PC-3 (cell line): ENCODE measurements around the gene UACA. TPM values are rescaled to one million over a fixed set of nuclear protein-coding genes. Genes with fewer than 3 reads are reported as not detected.
"Not testable (repeated sequence)": the region's sequence is repeated elsewhere in the genome, so short reads cannot be mapped to it uniquely, and the experiment has no call there.

Experiments
- ATAC-seq: fragments of 200-7000 bp; cut with Tn5 transposase; 2 replicates; pipeline ENCODE4 v1.9.1; 2020; ENCODE audit warnings: mild to moderate bottlenecking, moderate library complexity
- BruUV-seq: library from RNA; stranded (reverse); fragments of 400-500 nt; replicated peaks from 2 replicates; lab custom pipeline; 2021; lab: Mats Ljungman, UMichigan
- CTCF ChIA-PET: fragments of 300-600 bp; sonication (Branson Sonifier 250); formaldehyde crosslinking; loops from one replicate; lab custom pipeline; 2022; ENCODE audit warnings: antibody characterized with exemption; lab: Charles Lee
- POLR2A ChIA-PET: fragments of 300-600 bp; sonication (Branson Sonifier 250); formaldehyde crosslinking; loops from one replicate; lab custom pipeline; 2022; ENCODE audit warnings: antibody characterized with exemption; ENCODE audit not compliant: unreplicated experiment; lab: Charles Lee
- DNase-seq: peaks from one replicate; pipeline ENCODE4 v3.0.0-alpha.2; 2015
- H2AFZ ChIP-seq: fragments of 300-600 bp; sonication (generic); 2 replicates; pipeline ENCODE4 v1.6.0; 2016; ENCODE audit warnings: antibody characterized with exemption, low read length
- H3F3A ChIP-seq: fragments of 300-600 bp; sonication (generic); one replicate; pipeline ENCODE4 v1.6.0; 2017; ENCODE audit warnings: antibody characterized with exemption, low read length, control low read depth, mild to moderate bottlenecking; ENCODE audit not compliant: unreplicated experiment
- H3K27ac ChIP-seq: fragments of 300-600 bp; sonication (generic); 2 replicates; pipeline ENCODE4 v1.5.1; 2016; ENCODE audit warnings: mild to moderate bottlenecking, low read length
- H3K27me3 ChIP-seq: fragments of 300-600 bp; sonication (generic); 2 replicates; pipeline ENCODE4 v1.6.1; 2016; ENCODE audit warnings: low read length, mixed read lengths
- H3K36me3 ChIP-seq: fragments of 300-600 bp; sonication (generic); 2 replicates; pipeline ENCODE4 v1.6.1; 2016; ENCODE audit warnings: low read depth, mixed run types, low read length, mixed read lengths
- H3K4me1 ChIP-seq: fragments of 300-600 bp; sonication (generic); 2 replicates; pipeline ENCODE4 v1.5.1; 2016; ENCODE audit warnings: low read length; ENCODE audit not compliant: insufficient read depth
- H3K4me2 ChIP-seq: fragments of 300-600 bp; sonication (generic); 2 replicates; pipeline ENCODE4 v1.6.0; 2016; ENCODE audit warnings: low read length
- H3K4me3 ChIP-seq: fragments of 300-600 bp; sonication (generic); 2 replicates; pipeline ENCODE4 v1.5.1; 2016; ENCODE audit warnings: mild to moderate bottlenecking, low read length, mixed read lengths
- H3K79me2 ChIP-seq: fragments of 300-600 bp; sonication (generic); 2 replicates; pipeline ENCODE4 v1.6.1; 2017; ENCODE audit warnings: low read length, mixed read lengths
- H3K9ac ChIP-seq: fragments of 300-600 bp; sonication (generic); 2 replicates; pipeline ENCODE4 v1.6.0; 2016; ENCODE audit warnings: mild to moderate bottlenecking, low read length
- H3K9me2 ChIP-seq: fragments of 300-600 bp; sonication (generic); replicated peaks from 2 replicates; pipeline ENCODE4 v1.6.1; 2016; ENCODE audit warnings: mixed run types, low read length, mixed read lengths
- H3K9me3 ChIP-seq: fragments of 300-600 bp; sonication (generic); 2 replicates; pipeline ENCODE4 v1.6.1; 2016; ENCODE audit warnings: low read length, mixed read lengths
- H4K20me1 ChIP-seq: fragments of 300-600 bp; sonication (generic); 2 replicates; pipeline ENCODE4 v1.6.1; 2016; ENCODE audit warnings: low read length, mixed read lengths
- CTCF ChIP-seq: fragments of 300-600 bp; sonication (generic); conservative IDR thresholded peaks from 2 replicates; pipeline ENCODE4 v1.5.1; 2017; ENCODE audit warnings: antibody characterized with exemption, low read depth, mild to moderate bottlenecking, low read length
- EZH2 ChIP-seq: fragments of 300-600 bp; sonication (generic); IDR thresholded peaks from one replicate; pipeline ENCODE4 v1.6.1; 2017; ENCODE audit warnings: antibody characterized with exemption, mild to moderate bottlenecking, low read length; ENCODE audit not compliant: unreplicated experiment
- EZH2phosphoT487 ChIP-seq: fragments of 300-600 bp; sonication (generic); IDR thresholded peaks from 2 replicates; pipeline ENCODE4 v1.6.1; 2018; ENCODE audit warnings: mild to moderate bottlenecking, antibody characterized with exemption, low read length, borderline replicate concordance
- intact Hi-C: fragments of 100-400 bp; cut with micrococcal nuclease; formaldehyde crosslinking; loops from 2 replicates; pipeline ENCODE4 v1.9.0; 2023
- total RNA-seq: library from RNA; depleted of rRNA; stranded (reverse); fragments of >200 nt; gene quantifications from 2 replicates; pipeline ENCODE4 v1.2.3, GENCODE V29; 2014

UACA gene
- total RNA-seq, 1 experiment from 2014 or later: 21.7 TPM

DNA sequence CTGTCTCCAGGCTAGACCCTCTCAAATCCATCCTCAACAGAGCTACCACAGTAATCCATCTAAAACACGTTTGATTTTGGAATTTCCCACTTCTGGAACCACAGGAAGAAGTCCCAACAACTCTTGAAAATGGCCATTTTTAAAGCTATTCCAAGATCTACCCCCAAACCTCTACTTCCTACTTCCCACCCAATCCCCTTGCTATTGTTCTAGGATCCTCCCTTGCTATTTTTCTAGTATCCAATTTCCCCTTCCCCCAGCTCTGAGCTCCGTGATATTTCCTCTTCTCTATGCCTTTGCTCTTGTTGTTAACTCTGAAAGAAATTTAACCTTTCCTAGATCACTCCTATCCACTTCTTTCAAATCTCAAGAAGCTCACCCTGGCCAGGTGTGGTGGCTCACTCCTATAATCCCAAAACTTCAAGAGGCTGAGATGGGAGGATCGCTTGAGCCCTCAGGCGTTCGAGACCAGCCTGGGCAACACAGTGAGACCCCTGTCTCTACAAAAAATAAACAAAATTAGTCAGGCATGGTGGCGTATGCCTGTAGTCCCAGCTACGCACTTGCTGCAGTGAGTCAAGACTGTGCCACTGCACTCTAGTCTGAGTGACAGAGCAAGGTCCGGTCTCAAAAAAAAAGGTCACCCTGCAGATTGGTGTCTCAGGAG is 13.0 kb downstream of the UACA start:
- ATAC-seq (no peak), DNase-seq (no peak)
- H3F3A ChIP-seq: no peaks in the 10 kb centered on the region
- H3K4me3 ChIP-seq: no peak overlapping the region
- no peak overlapping the region for H2AFZ ChIP-seq
- no peaks in the 10 kb centered on the region for H3K9me3 ChIP-seq
- H3K27me3 ChIP-seq: no peaks in the 10 kb centered on the region
- ChIA-PET POLR2A (interaction anchor here (0.6 kb wide), 2 partner anchors 1433 to 1453 kb away, joined by 4 to 6 read pairs; no protein-coding TSS in a partner anchor), CTCF (interaction anchor here (0.7 kb wide), 1 partner anchor 61 kb away, joined by 3 read pairs; no protein-coding TSS in a partner anchor)
- intact Hi-C loops: no loop called here
- no peak overlapping the region for H3K9ac ChIP-seq
- no peaks in the 10 kb centered on the region for H3K36me3 ChIP-seq
- no TSS peak for BruUV-seq
- H4K20me1 ChIP-seq: no peaks in the 10 kb centered on the region
- peaks cover 52% of the 10 kb centered on the region for H3K79me2 ChIP-seq
- H3K9me2 ChIP-seq: no peaks in the 10 kb centered on the region
- H3K27ac ChIP-seq: no peak overlapping the region
- H3K4me1 ChIP-seq: no peaks in the 10 kb centered on the region
- no peak overlapping the region for H3K4me2 ChIP-seq
- TF ChIP-seq CTCF (no peak), EZH2 (no peak), EZH2phosphoT487 (no peak)

- no peak overlapping the region for H2AFZ ChIP-seq
- H3K36me3 ChIP-seq: no peaks in the 10 kb centered on the region
- BruUV-seq: no TSS peak
- H3K4me2 ChIP-seq: no peak overlapping the region
- ChIA-PET CTCF (no interaction called here), POLR2A (interaction anchor here (0.6 kb wide), 1 partner anchor 11 kb away, joined by 3 read pairs; no protein-coding TSS in a partner anchor)
- no peaks in the 10 kb centered on the region for H4K20me1 ChIP-seq
- DNase-seq (peak; percentile 10), ATAC-seq (no peak)
- TF ChIP-seq EZH2phosphoT487 (no peak), EZH2 (no peak), CTCF (no peak)
- H3K4me1 ChIP-seq: peaks cover 3% of the 10 kb centered on the region
- no peaks in the 10 kb centered on the region for H3F3A ChIP-seq
- H3K27ac ChIP-seq: no peak overlapping the region
- H3K9ac ChIP-seq: no peak overlapping the region
- H3K4me3 ChIP-seq: no peak overlapping the region
- peaks cover 56% of the 10 kb centered on the region for H3K79me2 ChIP-seq
- H3K9me2 ChIP-seq: no peaks in the 10 kb centered on the region
- intact Hi-C loops: no loop called here
- H3K27me3 ChIP-seq: no peaks in the 10 kb centered on the region
- H3K9me3 ChIP-seq: no peaks in the 10 kb centered on the region
Observed at GRCh38 chr15:70748281-70748747, 15.0 kb downstream of the UACA start.

DNA sequence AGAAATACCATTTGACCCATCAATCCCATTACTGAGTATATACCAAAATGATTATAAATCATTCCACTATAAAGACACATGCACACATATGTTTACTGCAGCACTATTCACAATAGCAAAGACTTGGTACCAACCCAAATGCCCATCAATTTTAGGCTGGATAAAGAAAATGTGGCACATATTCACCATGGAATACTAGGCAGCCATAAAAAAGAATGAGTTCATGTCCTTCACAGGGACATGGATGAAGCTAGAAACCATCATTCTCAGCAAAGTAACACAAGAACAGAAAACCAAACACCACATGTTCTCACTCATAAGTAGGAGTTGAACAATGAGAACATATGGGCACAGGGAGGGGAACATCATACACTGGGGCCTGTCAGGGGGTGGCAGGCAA is 16.8 kb downstream of the UACA start:
- H3F3A ChIP-seq, H3K4me3 ChIP-seq, H3K36me3 ChIP-seq, H4K20me1 ChIP-seq, CTCF ChIA-PET, H3K9me2 ChIP-seq, H2AFZ ChIP-seq, H3K9me3 ChIP-seq, H3K4me2 ChIP-seq, intact Hi-C loops, ATAC-seq, H3K27me3 ChIP-seq, BruUV-seq, DNase-seq, H3K9ac ChIP-seq, H3K27ac ChIP-seq: not testable (repeated sequence)
- POLR2A ChIA-PET: interaction anchor here (0.6 kb wide), 2 partner anchors 32 to 271 kb away, joined by 4 to 13 read pairs; no protein-coding TSS in a partner anchor
- peaks cover 19% of the 10 kb centered on the region for H3K4me1 ChIP-seq
- H3K79me2 ChIP-seq: peaks cover 49% of the 10 kb centered on the region
